Fibroblast of peridontal ligament (primary cell): ENCODE measurements around the gene CRY2.
A peak's percentile ranks its signal among the peaks of the same experiment; 100 is the strongest.
"Not testable (repeated sequence)": the region's sequence is repeated elsewhere in the genome, so short reads cannot be mapped to it uniquely, and the experiment has no call there.

Source experiments
- DNase-seq: peaks from one replicate; pipeline ENCODE4 v3.0.0-alpha.2; 2010; ENCODE audit errors: extremely low read depth

CRY2 gene

GRCh38 chr11:45846974-45847910 is at the start of gene CRY2:
CRY2 (plus strand) TSS chr11:45847475; CDS start chr11:45847491, 16 bp downstream.
- peak; percentile 98 for DNase-seq

- peak; percentile 36 for DNase-seq
These were observed 48.4 kb upstream of the CRY2 start for GRCh38 chr11:45798793-45799441.

GRCh38 chr11:45799562-45799961 is 47.7 kb upstream of the CRY2 start:
- no peak for DNase-seq

GRCh38 chr11:45800261-45800660 is 47.0 kb upstream of the CRY2 start:
- no peak for DNase-seq

GRCh38 chr11:45801723-45802315 is 45.5 kb upstream of the CRY2 start:
- DNase-seq: peak; percentile 7

- no peak for DNase-seq
These were observed 44.6 kb upstream of the CRY2 start for GRCh38 chr11:45802531-45803317.

- DNase-seq: peak; percentile 31
These were observed 43.1 kb upstream of the CRY2 start for GRCh38 chr11:45803971-45804760.

GRCh38 chr11:45804761-45805304 is 42.4 kb upstream of the CRY2 start, which contains the start of gene SLC35C1:
SLC35C1 (plus strand) TSS chr11:45805149; CDS start chr11:45805802, 653 bp downstream.
- peak; percentile 85 for DNase-seq

- DNase-seq: peak; percentile 50
These were observed 41.8 kb upstream of the CRY2 start for GRCh38 chr11:45805305-45806071.

- DNase-seq: no peak
These were observed 41.0 kb upstream of the CRY2 start for GRCh38 chr11:45806072-45806933.

- no peak for DNase-seq
These were observed 40.1 kb upstream of the CRY2 start for GRCh38 chr11:45806937-45807791.

GRCh38 chr11:45807792-45808238 is 39.5 kb upstream of the CRY2 start:
- DNase-seq: no peak

- DNase-seq: not testable (repeated sequence)
These were observed 38.8 kb upstream of the CRY2 start for GRCh38 chr11:45808427-45808826.

GRCh38 chr11:45809456-45810395 is 37.5 kb upstream of the CRY2 start:
- DNase-seq: no peak

- DNase-seq: no peak
These were observed 36.7 kb upstream of the CRY2 start for GRCh38 chr11:45810431-45811108.

- no peak for DNase-seq
These were observed 36.2 kb upstream of the CRY2 start for GRCh38 chr11:45811109-45811435.
